Sigmoid colon (tissue), 4 donors: ENCODE data around the gene KIF4A.

Source experiments
- CTCF ChIP-seq, 4 experiments: fragments of 450-650 bp in 3 of 4; fragments of 200-600 bp in 1 of 4; IDR thresholded peaks; one replicate each; pipeline ENCODE4 v1.5.1; 2016 to 2019; ENCODE audit warnings: antibody characterized with exemption in 4 of 4, mild to moderate bottlenecking in 3 of 4, moderate library complexity in 2 of 4
- POLR2AphosphoS5 ChIP-seq, 4 donors: sonication (generic); formaldehyde crosslinking; IDR thresholded peaks; one replicate each; pipeline ENCODE4 v1.6.1; 2017; ENCODE audit warnings: antibody characterized with exemption in 4 of 4

GRCh38 chrX:70343435-70343834, 53.5 kb downstream of the KIF4A start:
- no peak for TF ChIP-seq CTCF (IDR thresholded peaks at IDR 0.05)
- no peak for TF ChIP-seq POLR2AphosphoS5 (IDR thresholded peaks at IDR 0.05)
